Ovary (tissue), 9 donors: ENCODE results near the gene C10orf105. TPM values are rescaled to one million over a fixed set of nuclear protein-coding genes. Genes with fewer than 3 reads are reported as not detected.

Source experiments
- DNase-seq, 5 donors: peaks; one replicate each; pipeline ENCODE4 v3.0.0-alpha.2; 2019 to 2020
- H3K27ac ChIP-seq, 2 donors: fragments of 200-600 bp; one replicate each; pipeline versions ENCODE4 v1.5.1 to v1.8.0; 2019 to 2022
- H3K27me3 ChIP-seq: fragments of 200-600 bp; one replicate; pipeline ENCODE4 v1.8.0; 2022
- H3K36me3 ChIP-seq: fragments of 200-600 bp; sonication (generic); one replicate; pipeline ENCODE4 v1.5.1; 2019
- H3K4me1 ChIP-seq: one replicate; pipeline ENCODE4 v1.8.1; 2013; ENCODE audit warnings: mild to moderate bottlenecking, moderate library complexity; ENCODE audit not compliant: insufficient read depth
- H3K4me3 ChIP-seq: fragments of 200-600 bp; sonication (generic); one replicate; pipeline ENCODE4 v1.5.1; 2017
- H3K9me3 ChIP-seq, 2 donors: fragments of 200-600 bp in 1 of 2; sonication (generic) in 1 of 2; one replicate each; pipeline versions ENCODE4 v1.5.1 to v1.8.1; 2013 to 2019; ENCODE audit warnings: mild to moderate bottlenecking in 1 of 2, moderate library complexity in 1 of 2
- EP300 ChIP-seq: sonication (generic); formaldehyde crosslinking; IDR thresholded peaks from one replicate; pipeline ENCODE4 v1.6.1; 2017; ENCODE audit warnings: antibody characterized with exemption
- POLR2A ChIP-seq: fragments of 450-650 bp; IDR thresholded peaks from one replicate; pipeline ENCODE4 v1.6.1; 2017; ENCODE audit warnings: antibody characterized with exemption, mild to moderate bottlenecking, moderate library complexity
- WGBS, 3 donors: extraction: QIAGEN DNeasy Blood & Tissue Kit in 1 of 3; methylation state at CpG; one replicate each; pipeline versions ENCODE4 v1.1.5 to v1.1.7; 2013 to 2017; 5-methylcytosine and 5-hydroxymethylcytosine counted together
- intact Hi-C, 4 donors: fragments of 100-400 bp; cut with DNase I; formaldehyde crosslinking; loops; one replicate each; pipeline versions ENCODE4 v1.11.0 to v1.15.1; 2022 to 2023
- polyA plus RNA-seq, 2 donors: library from polyadenylated mRNA; stranded (reverse); fragments of 200-250 nt in 1 of 2; fragments of 350-450 nt in 1 of 2; fragmentation: Illumina TruSeq in 1 of 2; extraction: RNeasy Lipid Tissue Mini Kit (QIAGEN cat#74804) in 1 of 2; gene quantifications; one replicate each; pipeline ENCODE4 v1.2.3, GENCODE V29; 2013 to 2014
- total RNA-seq, 7 donors: library from RNA; depleted of rRNA in 2 of 7; stranded (reverse); fragments of >200 nt in 2 of 7; fragmentation: NEBNext Ultra II Directional in 3 of 7; extraction: Animal tissue kit (Norgen Biotek cat#: 25700) in 3 of 7; gene quantifications; one replicate each; pipeline versions ENCODE4 v1.1.0 to v1.2.4, GENCODE V29; 2016 to 2023
- TF ChIP-seq, protein P1 (sequence below), 3 donors: fragments of 450-650 bp in 2 of 3; fragments of 200-600 bp in 1 of 3; IDR thresholded peaks; one replicate each; pipeline versions ENCODE4 v1.5.1 to v1.8.0; 2016 to 2022; ENCODE audit warnings: antibody characterized with exemption in 3 of 3, mild to moderate bottlenecking in 1 of 3
- donor health status: DM: no; HTN: no; CAD: no; lungs with moderate emphysema.
- donor health status: DM: no; HTN: no; CAD: no.
- donor health status: Bipolar disorder and iron deficiency.
- donor health status: DM: yes; HTN: yes; CAD: no.
- donor health status: DM: no; HTN: no; CAD: no.
- donor health status: DM: yes; HTN: yes; CAD: no.

The C10orf105 gene
- total and polyA plus RNA-seq, 9 donors: 0.11 to 0.45 (median 0.27) TPM

DNA sequence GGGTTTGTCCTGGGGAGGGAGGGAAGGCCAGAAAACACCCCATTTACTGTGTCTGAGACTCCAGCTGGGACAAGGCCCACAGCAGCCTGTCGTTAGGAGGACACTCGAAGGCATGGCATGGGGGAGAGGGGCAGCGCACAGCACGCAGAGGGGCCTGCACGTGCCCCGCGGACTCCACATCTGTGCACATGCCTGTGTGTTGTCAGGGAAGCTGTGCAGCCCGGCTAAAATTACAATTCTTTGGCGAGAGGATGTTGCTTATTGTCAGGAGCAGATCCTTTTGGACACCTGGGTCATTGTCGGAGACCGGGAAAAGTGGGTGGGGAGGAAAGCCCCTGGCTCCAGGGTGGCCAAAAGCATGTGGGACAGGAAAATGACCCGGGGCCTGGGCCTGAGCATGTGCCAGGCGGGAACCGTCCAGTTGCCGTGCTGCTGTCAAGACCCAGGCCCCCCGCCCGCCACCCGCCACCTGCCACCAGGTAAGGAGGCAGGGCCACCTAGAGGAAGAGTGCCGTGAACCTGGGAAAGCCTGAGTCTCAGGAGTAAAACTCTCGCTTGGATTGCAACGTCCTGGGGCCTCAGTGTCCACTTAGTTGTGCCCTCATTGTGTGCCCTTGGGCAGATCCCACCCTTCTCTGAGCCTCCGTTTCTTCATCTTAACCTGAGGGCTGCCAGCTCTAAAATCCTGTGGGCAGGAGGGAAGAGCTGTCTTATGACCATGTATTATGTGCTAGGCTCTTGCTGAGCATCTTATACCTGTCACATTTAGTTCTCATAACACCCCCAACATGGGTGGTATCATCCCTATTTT, 46.5 kb upstream of the C10orf105 start:
- intact Hi-C loops: no loop called here
- DNase-seq: no peak
- Histone ChIP-seq H3K4me1 (peaks cover 52% of the 10 kb centered on the region), H3K9me3 (no peaks in the 10 kb centered on the region), H3K36me3 (no peaks in the 10 kb centered on the region), H3K4me3 (no peak overlapping the region), H3K27ac (peak overlapping the region in 1 of 2 donors; percentile 87), H3K27me3 (no peaks in the 10 kb centered on the region)
- TF ChIP-seq, protein P1, sequence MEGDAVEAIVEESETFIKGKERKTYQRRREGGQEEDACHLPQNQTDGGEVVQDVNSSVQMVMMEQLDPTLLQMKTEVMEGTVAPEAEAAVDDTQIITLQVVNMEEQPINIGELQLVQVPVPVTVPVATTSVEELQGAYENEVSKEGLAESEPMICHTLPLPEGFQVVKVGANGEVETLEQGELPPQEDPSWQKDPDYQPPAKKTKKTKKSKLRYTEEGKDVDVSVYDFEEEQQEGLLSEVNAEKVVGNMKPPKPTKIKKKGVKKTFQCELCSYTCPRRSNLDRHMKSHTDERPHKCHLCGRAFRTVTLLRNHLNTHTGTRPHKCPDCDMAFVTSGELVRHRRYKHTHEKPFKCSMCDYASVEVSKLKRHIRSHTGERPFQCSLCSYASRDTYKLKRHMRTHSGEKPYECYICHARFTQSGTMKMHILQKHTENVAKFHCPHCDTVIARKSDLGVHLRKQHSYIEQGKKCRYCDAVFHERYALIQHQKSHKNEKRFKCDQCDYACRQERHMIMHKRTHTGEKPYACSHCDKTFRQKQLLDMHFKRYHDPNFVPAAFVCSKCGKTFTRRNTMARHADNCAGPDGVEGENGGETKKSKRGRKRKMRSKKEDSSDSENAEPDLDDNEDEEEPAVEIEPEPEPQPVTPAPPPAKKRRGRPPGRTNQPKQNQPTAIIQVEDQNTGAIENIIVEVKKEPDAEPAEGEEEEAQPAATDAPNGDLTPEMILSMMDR (IDR thresholded peaks at IDR 0.05): no peak
- no peak for TF ChIP-seq EP300
- TF ChIP-seq POLR2A: no peak
- WGBS, 3 donors: 78 to 82% (median 80%) methylated on average over 22 of the region's 22 CpGs

DNA sequence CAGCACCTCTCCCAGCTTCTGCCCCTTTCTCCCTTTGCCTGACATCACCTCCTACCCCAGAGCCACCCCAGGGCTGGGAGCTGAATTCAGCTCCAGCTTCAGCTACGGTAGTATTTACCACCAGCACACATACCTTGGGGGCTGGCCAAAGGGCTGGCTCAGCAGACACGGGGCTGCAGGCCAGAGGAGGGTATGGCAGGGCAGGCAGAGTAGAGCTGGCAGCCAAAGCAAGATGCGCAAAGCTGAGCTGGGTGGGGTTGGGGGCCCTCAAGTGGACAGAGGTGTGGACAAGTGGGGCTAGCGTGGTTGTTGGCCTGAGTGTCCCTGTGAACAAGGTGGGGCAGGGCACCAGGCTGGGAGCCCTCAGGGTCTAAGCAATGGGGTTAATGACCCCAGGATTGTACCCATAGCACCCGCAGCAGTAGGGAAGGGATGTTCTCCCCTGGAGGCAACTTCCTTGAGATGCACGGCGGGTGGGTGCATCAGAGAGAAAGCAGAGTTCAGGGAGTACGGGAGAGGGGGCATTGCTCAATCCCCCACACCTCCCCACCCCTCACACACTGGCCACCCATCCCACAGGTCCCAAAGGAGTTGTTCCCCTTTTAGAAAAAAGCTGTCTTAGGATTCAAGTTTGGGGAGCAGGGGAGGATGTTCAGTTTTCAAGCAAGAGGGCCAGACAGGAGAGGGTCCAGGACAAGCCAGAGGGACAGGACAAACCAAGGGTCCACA, 45.8 kb upstream of the C10orf105 start:
- Histone ChIP-seq H3K4me1 (peaks cover 46% of the 10 kb centered on the region), H3K27ac (peak overlapping the region in 1 of 2 donors; percentile 87), H3K27me3 (no peaks in the 10 kb centered on the region), H3K4me3 (no peak overlapping the region), H3K36me3 (no peaks in the 10 kb centered on the region), H3K9me3 (no peaks in the 10 kb centered on the region)
- intact Hi-C loops: no loop called here
- TF ChIP-seq POLR2A (no peak), EP300 (no peak)
- TF ChIP-seq, protein P1 (IDR thresholded peaks at IDR 0.05): no peak
- 50 to 58% (median 55%) methylated on average over 8 of the region's 8 CpGs for WGBS, 3 donors
- DNase-seq: no peak

DNA sequence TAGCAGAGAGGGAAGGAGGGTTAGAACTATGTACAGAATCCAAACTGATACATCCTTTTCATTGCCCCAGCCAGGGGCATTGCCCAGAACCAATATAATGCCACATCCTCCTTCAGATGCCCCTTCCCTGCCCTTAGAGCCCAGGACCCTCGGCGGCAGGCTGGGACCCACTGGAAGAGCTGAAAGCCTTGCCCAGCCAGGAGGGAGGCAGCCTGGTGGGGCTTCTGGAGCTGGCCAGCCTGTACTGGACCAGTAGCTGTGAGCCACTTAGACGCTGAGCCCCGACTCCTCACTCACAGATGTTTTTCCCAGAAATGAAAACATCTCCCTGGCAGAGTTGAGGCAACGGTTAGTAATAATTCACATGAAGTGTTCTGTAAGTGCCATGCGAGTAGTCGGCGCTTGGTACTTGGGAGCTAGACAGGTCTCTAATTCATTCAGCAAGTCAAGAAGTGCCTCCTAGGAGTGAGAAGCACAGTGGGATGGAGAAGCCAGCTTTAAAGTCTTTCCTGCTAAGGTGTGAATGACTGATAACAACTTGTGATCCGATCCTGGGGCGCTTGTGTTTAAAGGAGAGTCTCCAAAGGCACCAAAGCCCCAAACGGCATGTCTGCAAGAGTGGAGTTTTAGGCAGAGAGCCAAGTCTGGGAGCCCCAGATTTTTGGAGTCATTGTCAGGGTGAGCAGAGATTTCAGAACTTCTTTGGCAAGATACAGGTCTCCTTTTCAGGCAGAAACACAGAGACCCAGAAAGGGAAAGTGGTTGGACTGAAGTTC, 44.0 kb upstream of the C10orf105 start:
- DNase-seq: no peak
- Histone ChIP-seq H3K4me1 (peaks cover 42% of the 10 kb centered on the region), H3K27ac (no peak overlapping the region)

DNA sequence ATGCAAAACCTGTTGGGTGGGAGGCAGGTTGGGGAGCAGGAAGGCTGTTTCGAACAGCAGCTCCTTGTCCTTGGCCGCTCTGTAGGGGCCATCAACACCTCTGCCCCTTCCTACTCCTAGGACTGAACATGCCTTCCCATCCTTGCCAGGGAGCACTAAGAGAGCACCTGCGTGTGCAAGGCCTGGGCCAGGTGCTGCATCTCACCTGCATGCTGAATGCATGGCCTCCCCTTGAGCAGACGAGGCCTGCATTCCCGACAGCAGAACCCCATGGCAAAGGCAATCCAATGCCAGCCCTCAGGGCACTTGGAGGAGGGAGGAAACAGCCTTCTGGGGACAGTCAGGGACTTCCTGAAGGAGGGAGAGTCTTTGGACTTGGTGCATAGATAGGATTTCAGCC, 42.7 kb upstream of the C10orf105 start:
- intact Hi-C loops: no loop called here
- H3K27ac ChIP-seq: no peak overlapping the region
- WGBS, 3 donors: 84 to 93% (median 92%) methylated on average over 5 of the region's 5 CpGs

More for the DNA sequence above, 44.0 kb upstream of the C10orf105 start:
- H3K9me3 ChIP-seq: no peaks in the 10 kb centered on the region
- H3K4me3 ChIP-seq: no peak overlapping the region
- no peaks in the 10 kb centered on the region for H3K27me3 ChIP-seq
- intact Hi-C loops: no loop called here
- H3K36me3 ChIP-seq: no peaks in the 10 kb centered on the region
- TF ChIP-seq EP300 (no peak), POLR2A (no peak)
- TF ChIP-seq, protein P1 (IDR thresholded peaks at IDR 0.05): no peak
- WGBS, 3 donors: 49% methylated on average over 11 of the region's 11 CpGs

More for the DNA sequence above, 42.7 kb upstream of the C10orf105 start:
- no peak for TF ChIP-seq EP300
- TF ChIP-seq POLR2A: no peak
- TF ChIP-seq, protein P1 (IDR thresholded peaks at IDR 0.05): no peak
- Histone ChIP-seq H3K27me3 (no peaks in the 10 kb centered on the region), H3K4me1 (peaks cover 33% of the 10 kb centered on the region), H3K36me3 (no peaks in the 10 kb centered on the region), H3K4me3 (no peak overlapping the region), H3K9me3 (no peaks in the 10 kb centered on the region)
- no peak for DNase-seq
